GM21447 (cell line): ENCODE measurements around the gene ZNF23.

Experiments used
- ATAC-seq: cut with Tn5 transposase; IDR thresholded peaks from one replicate; pipeline ENCODE4 v1.9.1; 2021; ENCODE audit not compliant: unreplicated experiment

Gene ZNF23

GRCh38 chr16:71428385-71428784 is 33.7 kb downstream of the ZNF23 start:
- ATAC-seq: no peak

GRCh38 chr16:71426880-71427615 is 35.0 kb downstream of the ZNF23 start:
- no peak for ATAC-seq

- no peak for ATAC-seq
These were observed 35.8 kb downstream of the ZNF23 start for GRCh38 chr16:71426069-71426879.

GRCh38 chr16:71425746-71426068 is 36.3 kb downstream of the ZNF23 start:
- ATAC-seq: no peak

GRCh38 chr16:71424626-71425025 is 37.4 kb downstream of the ZNF23 start:
- no peak for ATAC-seq

- ATAC-seq: no peak
These were observed 38.2 kb downstream of the ZNF23 start for GRCh38 chr16:71423865-71424264.

GRCh38 chr16:71423016-71423415 is 39.0 kb downstream of the ZNF23 start:
- ATAC-seq: no peak

- no peak for ATAC-seq
These were observed 40.1 kb downstream of the ZNF23 start for GRCh38 chr16:71421911-71422310.

GRCh38 chr16:71414038-71414437 is 48.0 kb downstream of the ZNF23 start:
- ATAC-seq: no peak

- no peak for ATAC-seq
These were observed 48.7 kb downstream of the ZNF23 start for GRCh38 chr16:71413341-71413740.

- ATAC-seq: no peak
These were observed 49.5 kb downstream of the ZNF23 start for GRCh38 chr16:71412270-71413160.

- no peak for ATAC-seq
These were observed 51.9 kb downstream of the ZNF23 start for GRCh38 chr16:71410146-71410545.

- ATAC-seq: no peak
These were observed 52.9 kb downstream of the ZNF23 start for GRCh38 chr16:71409011-71409775.

GRCh38 chr16:71408536-71408935 is 53.5 kb downstream of the ZNF23 start:
- ATAC-seq: no peak

- no peak for ATAC-seq
These were observed 54.3 kb downstream of the ZNF23 start for GRCh38 chr16:71407731-71408130.

- no peak for ATAC-seq
These were observed 55.3 kb downstream of the ZNF23 start for GRCh38 chr16:71406724-71407123.

GRCh38 chr16:71406316-71406715 is 55.7 kb downstream of the ZNF23 start:
- no peak for ATAC-seq

- no peak for ATAC-seq
These were observed 57.7 kb downstream of the ZNF23 start for GRCh38 chr16:71404364-71404763.

GRCh38 chr16:71402674-71403073 is 59.4 kb downstream of the ZNF23 start:
- ATAC-seq: no peak

GRCh38 chr16:71402007-71402406 is 60.0 kb downstream of the ZNF23 start:
- ATAC-seq: no peak
